Measurements from ENCODE around the gene OR10AD1.

- no peak for TF ChIP-seq CTCF (IDR thresholded peaks at IDR 0.05; ENCODE audit: low read length)
- no peak for TF ChIP-seq EZH2phosphoT487 (IDR thresholded peaks at IDR 0.05; ENCODE audit: low read length)
- no peak for TF ChIP-seq EZH2 (optimal IDR thresholded peaks at IDR 0.05; ENCODE audit: low read depth, low read length)
Measured at GRCh38 chr12:48197971-48198671, 5.0 kb downstream of the OR10AD1 start.

Data from MM.1S (cell line).